IPS-18c (cell line): ENCODE measurements around the gene MAEL.

ENCODE experiments used
- H3K4me3 ChIP-seq: 2 replicates; pipeline ENCODE4 v1.7.0; 2013; ENCODE audit warnings: low read depth, mild to moderate bottlenecking, low read length, moderate library complexity; ENCODE audit not compliant: insufficient read depth
- H3K9me3 ChIP-seq: one replicate; pipeline ENCODE4 v1.6.1; 2013; ENCODE audit warnings: mild to moderate bottlenecking, low read length, moderate library complexity; ENCODE audit not compliant: control insufficient read depth, insufficient read depth

Gene MAEL

GRCh38 chr1:166988974-166989515 lies at the start of gene MAEL:
Gene MAEL, plus strand, starts transcription at chr1:166989280. Its CDS starts 73 bp downstream, at chr1:166989353.
- Histone ChIP-seq H3K4me3 (no peak within 1 kb of the TSS), H3K9me3 (no peaks in the 10 kb centered on the region)

- Histone ChIP-seq H3K9me3 (no peaks in the 10 kb centered on the region), H3K4me3 (no peak overlapping the region)
Observed at GRCh38 chr1:166939741-166940375, 49.2 kb upstream of the MAEL start.

- Histone ChIP-seq H3K9me3 (no peaks in the 10 kb centered on the region), H3K4me3 (no peak overlapping the region)
Observed at GRCh38 chr1:166944186-166944967, 44.7 kb upstream of the MAEL start.

- Histone ChIP-seq H3K4me3 (peak overlapping the region; percentile 55; the same call in 1 of the 2 replicates), H3K9me3 (peaks cover 3% of the 10 kb centered on the region)
Observed at GRCh38 chr1:166947398-166948043, 41.6 kb upstream of the MAEL start.

DNA sequence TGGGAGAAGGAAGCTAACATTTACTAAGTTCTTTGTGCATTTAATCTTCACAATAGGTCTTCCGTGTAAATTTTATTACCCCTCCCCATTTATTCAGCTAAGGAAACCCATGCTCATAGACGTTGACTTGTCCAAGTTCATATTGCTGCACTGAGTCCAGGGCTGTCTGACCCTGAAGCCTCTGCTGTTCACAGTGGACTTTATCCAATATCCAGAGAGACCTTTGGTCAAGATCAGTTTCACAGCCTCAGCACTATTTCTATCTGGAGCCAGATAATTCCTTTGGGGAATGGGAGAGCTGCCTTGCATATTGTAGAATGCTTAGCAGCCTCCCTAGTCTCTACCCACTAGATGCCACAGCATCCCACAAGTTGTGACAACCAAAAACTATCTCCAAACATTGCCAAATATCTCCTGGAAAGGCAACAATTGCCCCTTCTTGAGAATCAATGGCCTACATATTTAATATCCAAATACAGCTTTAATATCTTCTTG lies 40.2 kb upstream of the MAEL start:
- Histone ChIP-seq H3K9me3 (peaks cover 3% of the 10 kb centered on the region), H3K4me3 (no peak overlapping the region)

- Histone ChIP-seq H3K9me3 (peaks cover 3% of the 10 kb centered on the region), H3K4me3 (no peak overlapping the region)
Observed at GRCh38 chr1:166950156-166950555, 38.9 kb upstream of the MAEL start.

- Histone ChIP-seq H3K4me3 (no peak overlapping the region), H3K9me3 (peaks cover 3% of the 10 kb centered on the region)
Observed at GRCh38 chr1:166951050-166951449, 38.0 kb upstream of the MAEL start.

- Histone ChIP-seq H3K9me3 (peaks cover 3% of the 10 kb centered on the region), H3K4me3 (no peak overlapping the region)
Observed at GRCh38 chr1:166952002-166952746, 36.9 kb upstream of the MAEL start.

- no peak overlapping the region for H3K4me3 ChIP-seq
- H3K9me3 ChIP-seq: peaks cover 3% of the 10 kb centered on the region
Observed at GRCh38 chr1:166953491-166953890, 35.6 kb upstream of the MAEL start.

DNA sequence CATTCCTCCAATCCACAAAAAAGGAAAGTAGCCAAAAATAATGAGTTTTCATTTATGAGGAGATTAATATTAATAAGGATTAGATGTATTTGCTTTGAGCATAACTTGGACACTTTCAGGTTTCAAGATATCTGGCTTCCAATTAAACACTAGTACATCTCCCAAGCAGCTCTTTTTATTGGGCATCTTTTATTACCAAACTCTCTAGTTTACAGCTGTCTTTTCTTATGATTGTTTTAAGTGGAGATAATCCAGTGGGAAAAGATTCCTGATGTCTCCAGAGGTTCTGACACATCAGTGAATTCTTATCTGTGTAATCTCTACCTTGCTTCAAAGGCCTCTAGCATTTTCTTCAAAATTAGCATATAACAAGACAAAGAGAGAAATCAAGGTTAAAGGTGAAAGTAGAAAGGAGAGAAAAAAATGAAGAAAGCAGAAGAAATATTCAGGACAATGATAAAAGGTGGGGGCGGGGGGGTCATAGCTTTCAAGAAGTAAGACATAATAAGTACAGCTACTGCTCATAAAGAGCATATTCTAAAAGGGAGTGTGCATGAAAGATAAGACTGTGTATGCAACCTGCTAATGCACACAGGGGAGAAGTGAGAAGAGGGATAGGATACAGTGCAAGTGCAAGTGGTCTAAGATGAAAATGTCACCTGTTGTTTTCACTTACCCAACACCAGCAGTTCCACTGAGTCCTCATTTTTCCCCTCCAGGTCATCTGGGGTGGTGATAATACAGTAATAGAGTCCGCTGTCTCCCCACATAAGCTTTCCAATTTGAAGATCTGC lies 32.8 kb upstream of the MAEL start:
- Histone ChIP-seq H3K4me3 (no peak overlapping the region), H3K9me3 (no peaks in the 10 kb centered on the region)

GRCh38 chr1:166956872-166957271 lies 32.2 kb upstream of the MAEL start:
- H3K9me3 ChIP-seq: no peaks in the 10 kb centered on the region
- no peak overlapping the region for H3K4me3 ChIP-seq

DNA sequence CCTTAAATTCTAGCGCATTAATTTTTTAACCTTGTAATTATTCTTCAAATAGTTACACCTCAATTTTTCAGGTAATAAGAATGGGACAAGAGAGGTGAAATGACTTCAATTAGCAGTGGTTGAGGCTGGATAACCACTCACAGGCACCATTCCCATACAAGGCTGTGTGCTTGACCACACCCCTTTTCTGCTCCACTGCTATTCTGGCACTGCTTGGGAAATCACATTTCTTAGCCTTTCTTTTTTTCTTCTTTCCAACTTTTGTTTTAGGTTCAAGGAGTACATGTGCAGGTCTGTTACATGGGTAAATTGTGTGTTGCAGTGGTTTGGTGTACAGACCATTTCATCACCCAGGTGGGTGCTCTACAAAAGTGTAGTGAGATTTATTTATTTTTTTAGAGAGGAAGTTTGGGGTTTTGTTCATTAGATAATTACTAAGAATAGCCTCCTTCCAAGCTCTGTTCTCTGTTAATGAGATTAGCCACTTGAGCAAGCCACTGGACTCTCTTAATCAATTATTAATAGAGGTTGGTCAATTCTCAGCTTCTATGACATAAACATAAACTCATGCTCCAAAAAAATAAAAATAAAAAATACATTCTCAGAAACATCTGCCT lies 28.1 kb upstream of the MAEL start:
- Histone ChIP-seq H3K4me3 (no peak overlapping the region), H3K9me3 (no peaks in the 10 kb centered on the region)

DNA sequence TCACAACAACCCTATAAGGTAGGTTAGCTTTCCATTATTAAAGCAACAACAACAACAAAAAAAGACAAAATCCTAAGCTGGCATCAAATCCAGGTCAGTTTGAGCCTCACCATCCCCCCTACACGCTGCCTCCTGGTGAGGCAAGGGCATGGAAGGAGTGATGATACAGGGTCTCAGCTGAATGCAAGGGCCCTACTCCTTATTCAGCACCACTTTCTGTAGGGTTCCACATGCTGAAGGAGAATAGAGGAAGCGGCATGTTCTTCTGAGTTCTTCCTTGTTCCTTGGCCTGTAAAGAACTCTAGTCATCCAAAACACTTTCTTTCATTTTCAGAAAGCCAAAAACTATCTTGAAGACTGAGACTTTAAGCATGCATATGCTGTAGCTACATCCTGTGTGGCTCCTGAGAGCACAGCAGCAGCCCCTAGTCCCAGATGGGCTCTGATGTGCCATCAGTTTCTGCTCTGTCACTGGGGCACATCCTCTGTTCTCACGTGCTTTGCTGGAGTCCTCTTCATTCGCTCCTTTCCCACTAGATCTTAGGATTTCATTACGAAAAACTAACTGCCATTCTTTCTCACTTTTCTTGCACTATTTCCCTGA lies 19.9 kb upstream of the MAEL start:
- Histone ChIP-seq H3K4me3 (no peak overlapping the region), H3K9me3 (no peaks in the 10 kb centered on the region)

DNA sequence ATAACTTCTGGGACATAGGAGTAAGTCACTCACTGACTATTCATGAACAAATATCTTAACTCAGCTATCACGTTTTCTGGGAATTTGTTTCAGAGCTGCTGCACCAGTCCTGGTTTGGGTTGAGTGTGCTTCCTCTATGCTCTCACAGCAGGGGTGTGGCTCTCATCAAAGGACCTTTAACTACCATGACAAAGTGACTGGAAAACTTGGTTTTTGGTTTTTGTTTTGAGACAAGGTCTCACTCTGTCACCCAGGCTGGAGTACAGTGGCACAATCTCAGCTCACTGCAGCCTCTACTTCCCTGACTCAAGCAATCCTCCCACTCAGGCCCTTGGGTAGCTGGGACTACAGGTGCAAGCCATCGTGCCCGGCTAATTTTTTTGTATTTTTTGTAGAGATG lies 17.8 kb upstream of the MAEL start:
- H3K4me3 ChIP-seq: no peak overlapping the region
- no peaks in the 10 kb centered on the region for H3K9me3 ChIP-seq

DNA sequence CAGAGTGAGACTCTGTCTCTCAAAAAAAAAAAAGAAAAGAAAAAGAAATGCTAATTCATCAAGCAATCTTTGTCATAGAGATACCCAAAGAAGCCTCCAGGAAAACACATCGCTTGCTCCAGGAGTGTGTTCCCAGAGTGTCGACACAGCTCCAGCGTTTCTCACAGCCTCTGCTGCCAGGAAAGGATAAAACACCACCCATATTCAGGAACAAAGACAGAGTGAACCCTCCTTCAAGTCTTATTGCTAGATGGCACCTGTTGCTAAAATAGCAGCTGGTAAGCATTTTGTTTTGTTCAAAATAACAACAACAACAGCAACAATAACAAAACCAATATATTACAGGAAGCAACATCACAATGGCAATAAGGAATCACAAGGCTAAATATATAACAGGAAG lies 16.9 kb upstream of the MAEL start:
- H3K4me3 ChIP-seq: no peak overlapping the region
- no peaks in the 10 kb centered on the region for H3K9me3 ChIP-seq

GRCh38 chr1:166972826-166973225 lies 16.3 kb upstream of the MAEL start:
- no peak overlapping the region for H3K4me3 ChIP-seq

More at GRCh38 chr1:166972826-166973225, 16.3 kb upstream of the MAEL start:
- no peaks in the 10 kb centered on the region for H3K9me3 ChIP-seq
